ENCODE data around the gene MAN1A2. TPM values are rescaled to one million over a fixed set of nuclear protein-coding genes. Genes with fewer than 3 reads are reported as not detected.

The MAN1A2 gene
- total RNA-seq, 4 donors from 2014 or later = 36.9 to 65.4 (median 42.3) TPM

DNA sequence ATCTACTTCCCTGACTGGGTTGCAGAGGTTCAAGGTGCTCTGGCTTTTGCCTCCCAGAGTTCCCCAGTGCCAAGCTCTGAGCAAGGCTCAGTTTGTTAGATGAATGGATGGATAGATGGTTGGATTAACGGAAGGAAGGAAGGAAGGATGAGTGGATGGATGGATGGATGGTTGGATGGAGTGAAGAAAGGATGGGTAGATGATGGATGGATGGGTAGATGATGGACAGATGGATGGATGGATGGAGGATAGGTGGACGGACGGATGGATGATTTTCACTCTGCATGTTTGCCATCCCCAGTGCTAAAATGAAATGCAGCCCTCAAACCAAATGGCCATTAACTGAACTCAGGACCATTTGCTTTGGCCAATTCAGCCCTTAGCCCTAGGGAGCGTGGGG, 211.2 kb downstream of the MAN1A2 start:
- TF ChIP-seq, protein P1, sequence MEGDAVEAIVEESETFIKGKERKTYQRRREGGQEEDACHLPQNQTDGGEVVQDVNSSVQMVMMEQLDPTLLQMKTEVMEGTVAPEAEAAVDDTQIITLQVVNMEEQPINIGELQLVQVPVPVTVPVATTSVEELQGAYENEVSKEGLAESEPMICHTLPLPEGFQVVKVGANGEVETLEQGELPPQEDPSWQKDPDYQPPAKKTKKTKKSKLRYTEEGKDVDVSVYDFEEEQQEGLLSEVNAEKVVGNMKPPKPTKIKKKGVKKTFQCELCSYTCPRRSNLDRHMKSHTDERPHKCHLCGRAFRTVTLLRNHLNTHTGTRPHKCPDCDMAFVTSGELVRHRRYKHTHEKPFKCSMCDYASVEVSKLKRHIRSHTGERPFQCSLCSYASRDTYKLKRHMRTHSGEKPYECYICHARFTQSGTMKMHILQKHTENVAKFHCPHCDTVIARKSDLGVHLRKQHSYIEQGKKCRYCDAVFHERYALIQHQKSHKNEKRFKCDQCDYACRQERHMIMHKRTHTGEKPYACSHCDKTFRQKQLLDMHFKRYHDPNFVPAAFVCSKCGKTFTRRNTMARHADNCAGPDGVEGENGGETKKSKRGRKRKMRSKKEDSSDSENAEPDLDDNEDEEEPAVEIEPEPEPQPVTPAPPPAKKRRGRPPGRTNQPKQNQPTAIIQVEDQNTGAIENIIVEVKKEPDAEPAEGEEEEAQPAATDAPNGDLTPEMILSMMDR (IDR thresholded peaks at IDR 0.05; ENCODE audit: low read depth) = no peak

Other genes with a start within 250 kb of the MAN1A2 start
- 1 to 10 TPM in 2 of 4 donors, under 1 TPM in 2; 0.82 to 2.3 (median 1.5) TPM for gene TRIM45, start 245.7 kb upstream of the MAN1A2 start, total RNA-seq
- not detected for gene VTCN1, start 156.5 kb upstream of the MAN1A2 start, total RNA-seq
- gene TENT5C, start 238.6 kb downstream of the MAN1A2 start, total RNA-seq = 1 to 10 TPM; 1.0 to 3.1 (median 2.3) TPM